IMR-90 (cell line): Measurements from ENCODE around the gene CDKN2B-AS1.

Experiments
- BHLHE40 ChIP-seq: fragments of 150-350 bp; IDR thresholded peaks from 2 replicates; pipeline ENCODE4 v1.6.1; 2016; ENCODE audit warnings: mild to moderate bottlenecking, low read depth, low read length
- MAFK ChIP-seq: IDR thresholded peaks from 2 replicates; pipeline ENCODE4 v1.6.1; 2012; ENCODE audit warnings: low read depth, low read length, improper control_type of control experiment
- MAZ ChIP-seq: IDR thresholded peaks from 2 replicates; pipeline ENCODE4 v1.6.1; 2012; ENCODE audit warnings: low read depth, mild to moderate bottlenecking, low read length, improper control_type of control experiment, moderate library complexity, borderline replicate concordance
- MXI1 ChIP-seq: IDR thresholded peaks from 2 replicates; pipeline ENCODE4 v1.6.1; 2012; ENCODE audit warnings: low read depth, mild to moderate bottlenecking, low read length, moderate library complexity, borderline replicate concordance
- POLR2A ChIP-seq: IDR thresholded peaks from 2 replicates; pipeline ENCODE4 v1.6.1; 2012; ENCODE audit warnings: mild to moderate bottlenecking, low read depth, low read length
- RAD21 ChIP-seq: IDR thresholded peaks from 2 replicates; pipeline ENCODE4 v1.6.1; 2012; ENCODE audit warnings: low read length, improper control_type of control experiment
- TF ChIP-seq, protein P1 (sequence below): conservative IDR thresholded peaks from 2 replicates; pipeline ENCODE4 v1.5.1; 2012; ENCODE audit warnings: mild to moderate bottlenecking, low read depth, low read length, improper control_type of control experiment

DNA sequence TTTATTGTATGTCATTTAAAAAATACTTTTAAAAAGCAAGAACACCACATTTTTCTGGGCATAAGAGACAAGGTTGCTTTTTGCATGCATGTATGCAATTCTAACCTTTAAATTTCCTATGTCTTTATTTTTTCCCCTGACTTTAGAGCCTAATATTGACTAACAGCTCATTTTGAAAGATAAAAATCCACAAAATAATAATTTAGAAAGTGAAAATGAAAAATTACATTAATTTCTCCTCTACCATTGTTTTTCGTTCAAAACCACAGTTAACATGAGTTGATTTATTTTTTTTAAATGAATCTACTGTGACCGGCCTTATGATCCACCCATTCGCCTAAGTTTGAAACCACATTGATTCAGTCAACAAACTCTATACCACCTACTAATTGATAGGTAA is 152.0 kb downstream of the CDKN2B-AS1 start:
- TF ChIP-seq POLR2A (no peak), MAZ (no peak), MAFK (no peak), MXI1 (no peak), RAD21 (no peak), BHLHE40 (no peak)
- TF ChIP-seq, protein P1, sequence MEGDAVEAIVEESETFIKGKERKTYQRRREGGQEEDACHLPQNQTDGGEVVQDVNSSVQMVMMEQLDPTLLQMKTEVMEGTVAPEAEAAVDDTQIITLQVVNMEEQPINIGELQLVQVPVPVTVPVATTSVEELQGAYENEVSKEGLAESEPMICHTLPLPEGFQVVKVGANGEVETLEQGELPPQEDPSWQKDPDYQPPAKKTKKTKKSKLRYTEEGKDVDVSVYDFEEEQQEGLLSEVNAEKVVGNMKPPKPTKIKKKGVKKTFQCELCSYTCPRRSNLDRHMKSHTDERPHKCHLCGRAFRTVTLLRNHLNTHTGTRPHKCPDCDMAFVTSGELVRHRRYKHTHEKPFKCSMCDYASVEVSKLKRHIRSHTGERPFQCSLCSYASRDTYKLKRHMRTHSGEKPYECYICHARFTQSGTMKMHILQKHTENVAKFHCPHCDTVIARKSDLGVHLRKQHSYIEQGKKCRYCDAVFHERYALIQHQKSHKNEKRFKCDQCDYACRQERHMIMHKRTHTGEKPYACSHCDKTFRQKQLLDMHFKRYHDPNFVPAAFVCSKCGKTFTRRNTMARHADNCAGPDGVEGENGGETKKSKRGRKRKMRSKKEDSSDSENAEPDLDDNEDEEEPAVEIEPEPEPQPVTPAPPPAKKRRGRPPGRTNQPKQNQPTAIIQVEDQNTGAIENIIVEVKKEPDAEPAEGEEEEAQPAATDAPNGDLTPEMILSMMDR, result no peak
